Activated T-cell treated with anti-CD3 and anti-CD28 coated beads for 4 hours (primary cell): ENCODE measurements around the gene NXPH4.

Experiments
- DNase-seq: peaks from one replicate; pipeline ENCODE4 v3.0.0-alpha.2; 2020

NXPH4 gene

GRCh38 chr12:57244312-57244696, 27.7 kb downstream of the NXPH4 start:
- DNase-seq = no peak

DNA sequence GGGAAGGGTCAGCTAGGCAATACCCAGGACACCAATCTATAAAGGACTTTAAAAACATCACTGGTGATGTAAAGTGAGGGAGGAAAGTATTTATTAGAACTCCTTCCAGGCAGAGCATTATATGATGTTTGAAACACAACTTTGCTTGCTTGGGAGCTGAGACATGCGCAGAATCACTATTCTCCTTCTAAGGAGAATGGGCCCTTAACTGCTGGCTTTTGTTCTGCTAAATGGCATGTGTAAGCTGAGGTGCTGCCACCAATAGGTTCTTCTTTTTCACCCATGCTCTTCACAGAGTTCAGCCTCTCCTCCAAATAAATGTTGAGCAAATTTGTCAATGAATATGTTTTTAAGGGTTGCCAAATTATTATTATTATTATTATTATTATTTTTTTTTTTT, 30.4 kb downstream of the NXPH4 start:
- DNase-seq = no peak

- no peak for DNase-seq
These were observed 32.5 kb downstream of the NXPH4 start for GRCh38 chr12:57248934-57249742.

DNA sequence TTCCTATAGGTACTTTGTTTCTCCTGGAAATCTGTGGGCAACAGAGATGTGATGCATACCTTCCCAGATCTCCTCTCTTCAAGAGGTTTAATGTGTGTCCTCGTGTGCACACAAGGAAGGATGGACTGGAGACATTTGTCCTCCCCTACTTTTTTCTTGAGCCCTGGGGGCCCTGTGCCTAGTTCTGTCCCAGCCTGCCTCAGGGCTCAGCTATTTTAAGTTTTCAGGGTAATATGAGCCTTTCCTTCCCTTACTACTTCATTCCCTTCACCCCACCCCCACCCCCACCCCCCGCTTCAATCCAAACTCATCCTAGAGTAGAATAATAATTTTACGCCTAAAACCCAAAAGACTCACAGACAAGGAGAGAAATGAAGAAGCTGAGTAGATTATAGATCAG, 33.9 kb downstream of the NXPH4 start:
- DNase-seq = no peak

- DNase-seq = no peak
These were observed 34.4 kb downstream of the NXPH4 start, which contains the start of gene STAC3 for GRCh38 chr12:57250956-57251355. STAC3 (minus strand) TSS chr12:57251187; CDS start chr12:57249636, 1,551 bp downstream.

GRCh38 chr12:57254506-57255280, 38.1 kb downstream of the NXPH4 start:
- DNase-seq = no peak

DNA sequence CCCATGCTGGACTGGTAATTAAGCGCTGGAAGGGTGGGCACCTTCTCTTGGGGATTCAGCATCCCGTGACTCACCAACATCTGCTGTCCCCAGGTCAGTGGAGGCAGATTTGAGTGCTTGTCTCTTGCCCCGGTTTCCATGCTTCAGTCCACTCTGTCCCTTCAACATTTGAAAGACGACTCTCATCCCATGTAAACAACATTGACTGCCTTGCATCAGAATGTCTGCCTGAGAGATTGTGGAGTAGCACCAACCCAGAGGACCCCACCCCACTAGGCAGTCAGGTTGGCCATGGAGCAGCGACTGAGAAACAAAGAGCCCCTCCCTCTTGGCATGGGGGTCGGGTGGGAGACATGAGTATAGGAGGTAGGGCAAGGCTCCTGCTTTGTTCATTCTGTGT, 39.3 kb downstream of the NXPH4 start:
- no peak for DNase-seq

DNA sequence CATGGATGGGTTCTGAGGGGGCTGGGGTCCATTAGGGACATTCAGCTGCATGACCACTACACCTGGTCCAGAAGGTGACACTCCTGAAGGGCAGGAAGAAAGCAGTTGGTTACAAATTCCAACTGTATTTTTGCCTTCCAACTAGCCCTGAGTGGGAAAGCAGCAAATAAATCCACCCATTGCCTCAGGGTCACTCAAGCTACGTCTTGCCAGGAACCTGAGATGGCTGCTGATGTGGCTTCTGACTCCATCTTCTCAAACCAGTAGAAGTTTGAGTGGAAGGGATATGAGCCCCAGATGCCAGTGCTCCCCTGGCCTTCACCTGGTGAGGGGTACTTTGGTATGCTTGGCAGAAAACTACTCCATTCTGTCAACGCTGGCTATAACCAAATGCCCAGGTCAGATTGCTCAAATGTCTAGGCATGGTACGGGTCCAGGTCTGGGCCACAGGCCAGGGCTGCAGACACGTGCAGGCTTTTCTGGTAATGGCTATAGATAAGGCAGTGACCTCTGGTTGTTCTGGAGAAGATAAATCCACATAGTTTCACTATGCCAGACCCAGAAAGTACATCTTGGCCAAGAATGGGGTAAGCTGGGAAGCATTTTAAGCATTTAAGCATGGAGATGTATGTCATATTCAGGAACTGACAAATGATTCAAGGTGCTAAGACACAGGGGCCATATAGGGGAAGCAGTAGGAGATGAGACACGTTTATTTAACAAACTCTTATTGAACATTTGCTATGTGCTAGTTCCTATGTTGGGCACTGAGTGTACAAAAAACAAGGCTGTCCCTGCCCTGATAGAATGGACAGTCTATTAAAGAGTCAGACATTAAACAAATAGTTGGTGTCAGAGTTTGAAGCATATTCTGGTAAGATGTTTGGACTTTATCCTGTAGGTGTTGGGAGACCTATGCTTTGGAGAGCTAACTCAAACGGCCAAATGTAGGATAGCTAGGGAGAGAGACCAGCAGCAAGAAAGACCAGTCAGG, 42.7 kb downstream of the NXPH4 start:
- DNase-seq = no peak

DNA sequence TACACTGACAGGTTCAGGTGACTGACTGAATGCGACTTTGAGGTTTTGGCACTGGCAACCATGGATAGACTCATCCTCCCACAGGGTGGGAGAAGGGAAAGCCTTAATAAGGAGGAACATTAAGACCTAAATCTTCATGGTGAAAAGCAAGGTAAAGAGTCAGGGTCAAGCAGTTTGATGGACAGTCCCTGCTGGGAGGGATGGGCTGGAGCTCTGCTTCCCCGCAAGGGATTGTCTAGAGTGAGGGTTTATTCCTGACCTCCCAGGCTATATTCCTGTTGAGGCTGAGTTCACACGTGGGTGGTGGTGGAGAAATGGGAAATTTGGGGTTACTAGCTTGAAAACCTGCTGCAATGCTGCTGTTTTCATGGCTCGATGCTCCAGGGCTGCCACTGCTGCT, 43.8 kb downstream of the NXPH4 start:
- DNase-seq = no peak

DNA sequence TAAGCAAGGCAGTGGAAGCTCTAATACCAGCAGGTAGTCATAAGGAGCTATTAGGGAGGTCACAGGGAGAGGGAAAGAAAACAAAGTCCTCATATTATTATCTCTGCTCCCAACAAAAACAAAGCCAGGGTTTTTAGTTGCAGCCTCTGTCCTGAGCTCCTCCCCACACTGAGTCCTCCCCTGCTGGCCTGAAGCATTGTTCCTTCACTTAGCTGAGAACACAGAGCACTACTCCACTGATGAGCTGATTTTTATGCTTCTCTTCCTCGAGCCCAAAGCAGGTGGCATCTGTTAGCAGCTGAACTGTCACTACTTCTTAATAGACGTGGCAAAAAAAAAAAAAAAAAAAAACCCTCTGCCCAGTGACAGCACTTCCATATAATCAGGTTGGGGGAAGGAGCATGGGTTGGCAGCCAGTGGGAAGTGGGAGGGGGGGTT, 44.9 kb downstream of the NXPH4 start:
- DNase-seq = no peak

- no peak for DNase-seq
These were observed 45.7 kb downstream of the NXPH4 start for GRCh38 chr12:57262126-57262822.

GRCh38 chr12:57263096-57263495, 46.5 kb downstream of the NXPH4 start:
- no peak for DNase-seq

DNA sequence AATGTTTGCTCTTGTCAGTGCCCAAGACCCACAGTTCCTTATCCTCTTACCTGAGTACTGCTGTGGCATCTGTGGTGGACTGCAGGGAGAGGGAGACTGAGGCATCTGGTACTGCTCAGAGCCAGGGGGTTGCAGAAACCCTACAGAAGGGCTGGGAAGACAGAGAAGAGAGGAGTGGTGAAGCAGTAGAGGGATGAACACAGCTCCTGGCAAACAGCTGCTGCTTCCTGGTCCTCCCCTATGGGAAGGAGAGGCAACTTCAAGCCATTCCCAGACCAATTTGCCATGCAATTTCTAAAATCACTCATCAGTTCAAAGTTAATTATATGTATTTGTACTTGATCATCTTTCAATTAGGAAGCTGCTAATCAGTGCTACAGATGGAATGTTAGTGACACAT, 50.1 kb downstream of the NXPH4 start:
- no peak for DNase-seq

- DNase-seq = no peak
These were observed 51.7 kb downstream of the NXPH4 start for GRCh38 chr12:57268264-57268663.

DNA sequence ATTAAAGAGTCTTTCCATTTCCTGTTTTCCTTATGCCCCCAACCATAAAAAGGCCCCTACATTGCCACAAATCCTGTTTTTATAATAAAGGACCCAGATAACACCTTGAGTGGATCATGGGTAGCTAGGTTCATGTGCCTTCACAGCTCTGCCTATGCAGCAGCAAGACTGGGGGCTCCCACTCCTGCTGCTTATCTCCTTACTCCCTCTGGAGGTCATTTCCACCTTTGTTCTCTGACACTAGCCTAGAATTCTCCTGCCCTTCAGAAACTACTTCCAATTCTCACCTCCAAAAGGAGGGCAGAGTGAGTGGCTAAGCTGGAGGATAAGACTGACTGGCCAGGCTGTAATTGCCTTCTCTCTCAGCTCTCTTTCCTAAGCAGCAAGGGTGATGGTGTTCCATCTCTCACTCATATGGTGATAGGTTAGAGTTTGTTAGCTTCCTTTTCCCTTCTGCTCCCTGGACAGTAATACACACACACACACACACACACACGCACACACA, 54.4 kb downstream of the NXPH4 start:
- DNase-seq = no peak

- DNase-seq = no peak
These were observed 56.0 kb downstream of the NXPH4 start for GRCh38 chr12:57272337-57273151.

GRCh38 chr12:57273516-57273915, 56.9 kb downstream of the NXPH4 start:
- no peak for DNase-seq
